ENCODE measurements around the gene KCTD19. TPM values are rescaled to one million over a fixed set of nuclear protein-coding genes. Genes with fewer than 3 reads are reported as not detected.

The KCTD19 gene
- total RNA-seq, 1 experiment from 2014 or later = not detected

DNA sequence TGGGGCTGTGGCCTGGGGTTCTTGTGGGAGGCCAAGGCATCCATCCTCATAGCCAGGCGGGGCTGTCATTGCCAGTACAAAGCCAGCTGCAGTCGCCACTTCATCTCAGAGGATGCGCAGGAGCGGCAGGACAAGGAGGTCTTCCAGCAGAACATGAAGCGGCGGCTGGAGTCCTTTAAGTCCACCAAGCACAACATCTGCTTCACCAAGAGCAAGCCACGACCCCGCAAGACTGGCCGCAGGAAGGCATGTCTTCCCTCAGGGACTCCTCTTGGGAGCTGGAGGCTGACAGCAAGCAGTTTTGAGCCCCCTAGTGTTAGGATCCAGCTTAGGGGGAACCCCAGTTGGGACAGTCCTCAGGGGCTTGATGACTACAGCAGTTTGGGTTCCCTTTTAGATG lies 62.3 kb downstream of the KCTD19 start:
- POLR2A ChIA-PET = no interaction called here

DNA sequence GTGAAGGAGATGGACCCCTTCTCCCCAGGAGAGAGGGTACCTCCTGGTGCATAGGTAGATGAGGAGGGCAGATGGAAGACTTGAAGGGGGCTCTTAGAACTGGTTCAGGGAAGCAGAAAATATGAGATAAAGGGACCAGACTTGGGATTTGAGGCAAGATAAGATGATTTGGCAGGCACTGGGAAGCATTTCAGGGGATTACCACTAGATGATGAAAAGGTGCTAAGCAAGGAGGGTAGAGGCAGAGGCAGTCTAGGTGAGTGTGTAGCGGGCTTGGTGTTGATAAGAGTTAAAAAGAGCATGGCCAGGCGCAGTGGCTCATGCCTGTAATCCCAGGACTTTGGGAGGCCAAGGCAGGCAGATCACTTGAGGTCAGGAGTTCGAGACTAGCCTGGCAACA lies 63.3 kb downstream of the KCTD19 start:
- DNase-seq = no peak
- H3K4me1 ChIP-seq = peaks cover 6% of the 10 kb centered on the region
- peaks cover 7% of the 10 kb centered on the region for H3K4me1 Mint-ChIP-seq (ENCODE audit: low read depth, unreplicated experiment)
- H3K27me3 ChIP-seq (replicated peaks; ENCODE audit: control insufficient read depth, insufficient read depth, low read length) = no peaks in the 10 kb centered on the region
- ChIA-PET CTCF (no interaction called here), POLR2A (no interaction called here)
- H3K9me3 ChIP-seq = no peaks in the 10 kb centered on the region
- intact Hi-C loops (cut with micrococcal nuclease; ENCODE audit: unreplicated experiment) = no loop called here
- no peaks in the 10 kb centered on the region for H3K36me3 Mint-ChIP-seq (ENCODE audit: insufficient read depth, unreplicated experiment)
- no peak overlapping the region for H3K4me3 Mint-ChIP-seq (ENCODE audit: unreplicated experiment)
- H3K4me3 ChIP-seq (ENCODE audit: low read depth, low read length) = no peak overlapping the region
- H3K36me3 ChIP-seq (ENCODE audit: control insufficient read depth, insufficient read depth, low read length) = no peaks in the 10 kb centered on the region
- H3K27me3 Mint-ChIP-seq (ENCODE audit: insufficient read depth, unreplicated experiment) = no peaks in the 10 kb centered on the region
- no peak overlapping the region for H3K27ac Mint-ChIP-seq (ENCODE audit: unreplicated experiment)
- H3K9me3 Mint-ChIP-seq (ENCODE audit: unreplicated experiment) = no peaks in the 10 kb centered on the region
- TF ChIP-seq, protein P1, sequence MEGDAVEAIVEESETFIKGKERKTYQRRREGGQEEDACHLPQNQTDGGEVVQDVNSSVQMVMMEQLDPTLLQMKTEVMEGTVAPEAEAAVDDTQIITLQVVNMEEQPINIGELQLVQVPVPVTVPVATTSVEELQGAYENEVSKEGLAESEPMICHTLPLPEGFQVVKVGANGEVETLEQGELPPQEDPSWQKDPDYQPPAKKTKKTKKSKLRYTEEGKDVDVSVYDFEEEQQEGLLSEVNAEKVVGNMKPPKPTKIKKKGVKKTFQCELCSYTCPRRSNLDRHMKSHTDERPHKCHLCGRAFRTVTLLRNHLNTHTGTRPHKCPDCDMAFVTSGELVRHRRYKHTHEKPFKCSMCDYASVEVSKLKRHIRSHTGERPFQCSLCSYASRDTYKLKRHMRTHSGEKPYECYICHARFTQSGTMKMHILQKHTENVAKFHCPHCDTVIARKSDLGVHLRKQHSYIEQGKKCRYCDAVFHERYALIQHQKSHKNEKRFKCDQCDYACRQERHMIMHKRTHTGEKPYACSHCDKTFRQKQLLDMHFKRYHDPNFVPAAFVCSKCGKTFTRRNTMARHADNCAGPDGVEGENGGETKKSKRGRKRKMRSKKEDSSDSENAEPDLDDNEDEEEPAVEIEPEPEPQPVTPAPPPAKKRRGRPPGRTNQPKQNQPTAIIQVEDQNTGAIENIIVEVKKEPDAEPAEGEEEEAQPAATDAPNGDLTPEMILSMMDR (IDR thresholded peaks at IDR 0.05; ENCODE audit: insufficient read depth in 1 of 2, low read depth in 1 of 2, low read length in 1 of 2, severe bottlenecking in 1 of 2, unreplicated experiment in 1 of 2) = no peak
- BruUV-seq (replicated peaks) = no TSS peak

More for the DNA sequence above, 62.3 kb downstream of the KCTD19 start:
- Histone ChIP-seq H3K36me3 (ENCODE audit: control insufficient read depth, insufficient read depth, low read length) (no peaks in the 10 kb centered on the region), H3K4me1 (peaks cover 13% of the 10 kb centered on the region), H3K27me3 (replicated peaks; ENCODE audit: control insufficient read depth, insufficient read depth, low read length) (no peaks in the 10 kb centered on the region), H3K9me3 (no peaks in the 10 kb centered on the region), H3K4me3 (ENCODE audit: low read depth, low read length) (no peak overlapping the region)
- no peaks in the 10 kb centered on the region for H3K36me3 Mint-ChIP-seq (ENCODE audit: insufficient read depth, unreplicated experiment)
- peaks cover 9% of the 10 kb centered on the region for H3K4me1 Mint-ChIP-seq (ENCODE audit: low read depth, unreplicated experiment)
- DNase-seq = no peak
- H3K27ac Mint-ChIP-seq (ENCODE audit: unreplicated experiment) = no peak overlapping the region
- no peak overlapping the region for H3K4me3 Mint-ChIP-seq (ENCODE audit: unreplicated experiment)
- H3K9me3 Mint-ChIP-seq (ENCODE audit: unreplicated experiment) = no peaks in the 10 kb centered on the region
- CTCF ChIA-PET = interaction anchor here (0.6 to 1.4 kb wide), 5 partner anchors 8 to 198 kb away, joined by 3 to 12 read pairs (median 4); partner anchors contain the start of genes FHOD1 and TMEM208
- no TSS peak for BruUV-seq (replicated peaks)
- no peaks in the 10 kb centered on the region for H3K27me3 Mint-ChIP-seq (ENCODE audit: insufficient read depth, unreplicated experiment)
- intact Hi-C loops (cut with micrococcal nuclease; ENCODE audit: unreplicated experiment) = no loop called here
- TF ChIP-seq, protein P1 (IDR thresholded peaks at IDR 0.05; ENCODE audit: insufficient read depth in 1 of 2, low read depth in 1 of 2, low read length in 1 of 2, severe bottlenecking in 1 of 2, unreplicated experiment in 1 of 2) = peak in 1 of 2 experiments; percentile 27

DNA sequence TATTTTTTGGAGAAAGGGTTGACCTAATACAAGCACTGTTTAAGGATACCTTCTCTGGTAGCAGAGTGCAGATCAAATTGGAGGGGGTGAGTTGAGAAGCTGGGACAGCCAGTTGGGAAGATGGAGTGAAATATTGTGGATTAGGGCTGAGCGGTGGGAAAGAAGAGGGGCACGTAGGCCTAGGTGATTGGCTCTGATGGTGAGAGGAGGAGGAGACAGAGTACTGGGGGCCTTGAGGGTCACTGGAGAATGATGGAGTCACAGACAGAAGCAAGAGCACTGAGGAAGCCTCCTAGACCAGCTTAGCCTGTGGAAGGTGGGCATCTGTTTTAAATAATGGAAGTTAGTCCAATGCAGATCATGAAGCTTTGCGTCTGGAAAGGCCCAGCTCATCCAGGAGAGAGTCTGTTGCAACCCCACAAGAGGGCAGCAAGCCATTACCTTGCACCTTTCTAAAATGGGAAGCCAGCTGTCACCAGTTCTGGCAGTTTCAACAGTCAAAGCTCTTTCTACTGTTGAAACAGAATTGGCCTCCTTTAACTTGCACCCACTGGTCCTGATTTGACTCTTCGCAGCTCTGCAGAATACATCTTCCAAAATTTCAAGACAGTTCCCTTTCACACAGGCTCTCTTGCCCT lies 66.0 kb downstream of the KCTD19 start:
- CTCF ChIA-PET = interaction anchor here (0.6 to 2.1 kb wide), 31 partner anchors 8 to 459 kb away, joined by 3 to 69 read pairs (median 6); partner anchors contain the start of genes ATP6V0D1, FHOD1, HSD11B2 and KCTD19
- peak; percentile 64 to 72 for DNase-seq
- POLR2A ChIA-PET = interaction anchor here (0.9 to 1.6 kb wide), 4 partner anchors 13 to 25 kb away, joined by 3 to 24 read pairs (median 4); partner anchors contain the start of genes FHOD1 and PLEKHG4
- Mint-ChIP-seq H3K9me3 (ENCODE audit: unreplicated experiment) (no peaks in the 10 kb centered on the region), H3K27me3 (ENCODE audit: insufficient read depth, unreplicated experiment) (no peaks in the 10 kb centered on the region), H3K4me1 (ENCODE audit: low read depth, unreplicated experiment) (no peaks in the 10 kb centered on the region), H3K4me3 (ENCODE audit: unreplicated experiment) (no peak overlapping the region), H3K36me3 (ENCODE audit: insufficient read depth, unreplicated experiment) (no peaks in the 10 kb centered on the region), H3K27ac (ENCODE audit: unreplicated experiment) (no peak overlapping the region)
- intact Hi-C loops (cut with micrococcal nuclease; ENCODE audit: unreplicated experiment) = loop anchor here (1.0 to 2.0 kb wide), 4 partner anchors 18 to 206 kb away; partner anchors contain the start of gene PLEKHG4
- Histone ChIP-seq H3K9me3 (no peaks in the 10 kb centered on the region), H3K4me1 (no peaks in the 10 kb centered on the region; the same call in 1 of the 2 replicates), H3K4me3 (ENCODE audit: low read depth, low read length) (no peak overlapping the region), H3K36me3 (ENCODE audit: control insufficient read depth, insufficient read depth, low read length) (no peaks in the 10 kb centered on the region), H3K27me3 (replicated peaks; ENCODE audit: control insufficient read depth, insufficient read depth, low read length) (no peaks in the 10 kb centered on the region)
- BruUV-seq (replicated peaks) = no TSS peak
- TF ChIP-seq, protein P1 (IDR thresholded peaks at IDR 0.05; ENCODE audit: insufficient read depth in 1 of 2, low read depth in 1 of 2, low read length in 1 of 2, severe bottlenecking in 1 of 2, unreplicated experiment in 1 of 2) = peak; percentile 67 to 84
